ENCODE measurements around the gene VEGFC.

VEGFC gene

GRCh38 chr4:176795441-176795840, 2.7 kb upstream of the VEGFC start:
- no peak for DNase-seq

- no peak for DNase-seq
Observed at GRCh38 chr4:176794651-176795050, 1.9 kb upstream of the VEGFC start.

GRCh38 chr4:176794151-176794550, 1.4 kb upstream of the VEGFC start:
- no peak for DNase-seq

GRCh38 chr4:176793060-176793605, 411 bp upstream of the VEGFC start:
- DNase-seq, result no peak

GRCh38 chr4:176791591-176792325, 964 bp downstream of the VEGFC start:
- DNase-seq, result no peak

GRCh38 chr4:176790398-176790797, 2.3 kb downstream of the VEGFC start:
- no peak for DNase-seq

- DNase-seq, result no peak
Observed at GRCh38 chr4:176789955-176790354, 2.8 kb downstream of the VEGFC start.

- DNase-seq, result no peak
Observed at GRCh38 chr4:176788971-176789370, 3.8 kb downstream of the VEGFC start.

GRCh38 chr4:176788248-176788647, 4.5 kb downstream of the VEGFC start:
- no peak for DNase-seq

GRCh38 chr4:176784816-176785215, 7.9 kb downstream of the VEGFC start:
- DNase-seq, result no peak

GRCh38 chr4:176782794-176783193, 9.9 kb downstream of the VEGFC start:
- DNase-seq, result no peak

- DNase-seq, result no peak
Observed at GRCh38 chr4:176782191-176782590, 10.5 kb downstream of the VEGFC start.

GRCh38 chr4:176781739-176782100, 11.0 kb downstream of the VEGFC start:
- DNase-seq, result no peak

- no peak for DNase-seq
Observed at GRCh38 chr4:176780995-176781738, 11.6 kb downstream of the VEGFC start.

GRCh38 chr4:176779421-176779820, 13.3 kb downstream of the VEGFC start:
- DNase-seq, result no peak

GRCh38 chr4:176778491-176778890, 14.2 kb downstream of the VEGFC start:
- DNase-seq, result no peak

GRCh38 chr4:176778063-176778462, 14.7 kb downstream of the VEGFC start:
- DNase-seq, result no peak

GRCh38 chr4:176775338-176775737, 17.4 kb downstream of the VEGFC start:
- DNase-seq, result no peak

GRCh38 chr4:176774852-176775251, 17.9 kb downstream of the VEGFC start:
- DNase-seq, result no peak

GRCh38 chr4:176769514-176769913, 23.2 kb downstream of the VEGFC start:
- DNase-seq, result no peak

- no peak for DNase-seq
Observed at GRCh38 chr4:176767183-176767582, 25.5 kb downstream of the VEGFC start.

GRCh38 chr4:176762661-176763308, 29.9 kb downstream of the VEGFC start:
- no peak for DNase-seq

GRCh38 chr4:176761872-176762271, 30.9 kb downstream of the VEGFC start:
- no peak for DNase-seq

GRCh38 chr4:176760471-176760870, 32.3 kb downstream of the VEGFC start:
- DNase-seq, result no peak

Data from NCI-H446 treated with DMSO at 0.1 percent for 48 hours (cell line).